Measurements from ENCODE around the gene SBF2.

Gene SBF2

DNA sequence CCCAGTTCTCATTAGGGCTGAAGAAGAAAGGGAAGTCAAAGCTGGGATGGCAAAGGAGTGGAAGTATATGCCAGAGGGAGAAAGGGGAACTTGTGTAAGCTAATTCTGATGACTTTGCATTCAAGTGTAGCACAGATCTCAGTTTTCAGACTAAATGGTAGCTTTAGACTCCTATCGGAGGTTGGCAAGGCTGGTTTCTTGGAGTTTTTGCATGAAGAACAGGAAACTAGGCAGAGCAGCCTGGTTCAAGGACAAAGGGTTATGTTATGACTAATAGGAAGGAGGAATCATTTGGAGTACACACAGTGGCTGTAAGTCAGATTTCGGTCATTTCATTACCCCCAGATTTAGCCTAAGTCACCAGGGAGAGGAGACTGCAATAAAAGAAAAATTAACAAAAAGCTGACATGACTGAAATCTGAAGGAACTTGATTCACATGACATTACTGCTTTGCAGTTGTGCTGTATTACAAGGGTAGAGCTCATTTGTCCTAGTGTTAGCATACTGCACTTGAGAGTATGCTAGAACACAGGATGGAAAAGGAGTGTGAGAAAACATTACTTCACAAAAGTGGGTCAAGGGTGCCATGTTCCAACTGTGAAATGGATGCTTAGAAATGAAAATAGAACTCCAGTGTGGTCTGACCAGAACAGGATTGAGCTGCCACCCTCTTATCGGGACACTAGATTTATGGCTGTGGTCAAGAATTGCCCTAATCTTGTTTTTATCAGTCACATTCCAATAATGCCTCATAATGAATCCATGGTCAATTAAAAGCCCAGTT, 34.5 kb upstream of the SBF2 start:
- no peaks in the 10 kb centered on the region for H3K4me1 ChIP-seq (ENCODE audit: insufficient read depth, low read length)
- no peak overlapping the region for H2AFZ ChIP-seq (ENCODE audit: low read depth, low read length)
- H3K36me3 ChIP-seq (ENCODE audit: insufficient read depth, low read length): no peaks in the 10 kb centered on the region
- H4K20me1 ChIP-seq (ENCODE audit: insufficient read depth, low read length): no peaks in the 10 kb centered on the region
- no peak overlapping the region for H3K27ac ChIP-seq (ENCODE audit: low read length)
- ATAC-seq (ENCODE audit: insufficient read depth, low read depth) (no peak), DNase-seq (no peak)
- H3K9me3 ChIP-seq (ENCODE audit: insufficient read depth, low read length, severe bottlenecking): no peaks in the 10 kb centered on the region
- H3K79me2 ChIP-seq (ENCODE audit: insufficient read depth, low read length): no peaks in the 10 kb centered on the region
- TF ChIP-seq, protein P1, sequence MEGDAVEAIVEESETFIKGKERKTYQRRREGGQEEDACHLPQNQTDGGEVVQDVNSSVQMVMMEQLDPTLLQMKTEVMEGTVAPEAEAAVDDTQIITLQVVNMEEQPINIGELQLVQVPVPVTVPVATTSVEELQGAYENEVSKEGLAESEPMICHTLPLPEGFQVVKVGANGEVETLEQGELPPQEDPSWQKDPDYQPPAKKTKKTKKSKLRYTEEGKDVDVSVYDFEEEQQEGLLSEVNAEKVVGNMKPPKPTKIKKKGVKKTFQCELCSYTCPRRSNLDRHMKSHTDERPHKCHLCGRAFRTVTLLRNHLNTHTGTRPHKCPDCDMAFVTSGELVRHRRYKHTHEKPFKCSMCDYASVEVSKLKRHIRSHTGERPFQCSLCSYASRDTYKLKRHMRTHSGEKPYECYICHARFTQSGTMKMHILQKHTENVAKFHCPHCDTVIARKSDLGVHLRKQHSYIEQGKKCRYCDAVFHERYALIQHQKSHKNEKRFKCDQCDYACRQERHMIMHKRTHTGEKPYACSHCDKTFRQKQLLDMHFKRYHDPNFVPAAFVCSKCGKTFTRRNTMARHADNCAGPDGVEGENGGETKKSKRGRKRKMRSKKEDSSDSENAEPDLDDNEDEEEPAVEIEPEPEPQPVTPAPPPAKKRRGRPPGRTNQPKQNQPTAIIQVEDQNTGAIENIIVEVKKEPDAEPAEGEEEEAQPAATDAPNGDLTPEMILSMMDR (IDR thresholded peaks at IDR 0.05; ENCODE audit: borderline replicate concordance, extremely low read depth, low read length, poor library complexity, severe bottlenecking): no peak
- TF ChIP-seq EZH2 (IDR thresholded peaks at IDR 0.05; ENCODE audit: borderline replicate concordance, low read depth, low read length, severe bottlenecking): no peak
- H3K4me3 ChIP-seq (ENCODE audit: low read depth in 1 of 2, low read length in 2 of 2): no peak overlapping the region
- H3K27me3 ChIP-seq (ENCODE audit: insufficient read depth, low read length, poor library complexity): peaks cover 29% of the 10 kb centered on the region
- no peak overlapping the region for H3K4me2 ChIP-seq (ENCODE audit: insufficient read depth, low read length)
- no peak overlapping the region for H3K9ac ChIP-seq (ENCODE audit: low read depth, low read length)

DNA sequence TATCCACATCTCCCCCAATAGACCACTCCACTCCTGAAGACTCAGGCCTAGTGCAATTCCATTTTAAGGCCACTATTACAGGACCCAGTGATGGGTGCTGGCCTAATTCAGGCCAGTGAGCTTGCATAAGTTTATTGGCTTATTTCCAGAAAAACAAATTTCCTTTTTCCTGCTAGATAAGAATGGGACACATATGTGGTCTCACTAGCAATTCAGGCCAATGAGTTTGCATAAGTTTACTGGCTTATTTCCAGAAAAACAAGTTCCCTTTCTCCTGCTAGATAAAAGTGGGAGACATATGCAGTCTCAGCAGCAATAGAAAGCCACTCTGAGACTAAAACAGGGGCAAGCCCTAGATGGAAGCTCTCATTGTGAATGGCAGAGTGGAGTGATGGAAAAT, 33.2 kb upstream of the SBF2 start:
- no peak overlapping the region for H3K27ac ChIP-seq (ENCODE audit: low read length)

DNA sequence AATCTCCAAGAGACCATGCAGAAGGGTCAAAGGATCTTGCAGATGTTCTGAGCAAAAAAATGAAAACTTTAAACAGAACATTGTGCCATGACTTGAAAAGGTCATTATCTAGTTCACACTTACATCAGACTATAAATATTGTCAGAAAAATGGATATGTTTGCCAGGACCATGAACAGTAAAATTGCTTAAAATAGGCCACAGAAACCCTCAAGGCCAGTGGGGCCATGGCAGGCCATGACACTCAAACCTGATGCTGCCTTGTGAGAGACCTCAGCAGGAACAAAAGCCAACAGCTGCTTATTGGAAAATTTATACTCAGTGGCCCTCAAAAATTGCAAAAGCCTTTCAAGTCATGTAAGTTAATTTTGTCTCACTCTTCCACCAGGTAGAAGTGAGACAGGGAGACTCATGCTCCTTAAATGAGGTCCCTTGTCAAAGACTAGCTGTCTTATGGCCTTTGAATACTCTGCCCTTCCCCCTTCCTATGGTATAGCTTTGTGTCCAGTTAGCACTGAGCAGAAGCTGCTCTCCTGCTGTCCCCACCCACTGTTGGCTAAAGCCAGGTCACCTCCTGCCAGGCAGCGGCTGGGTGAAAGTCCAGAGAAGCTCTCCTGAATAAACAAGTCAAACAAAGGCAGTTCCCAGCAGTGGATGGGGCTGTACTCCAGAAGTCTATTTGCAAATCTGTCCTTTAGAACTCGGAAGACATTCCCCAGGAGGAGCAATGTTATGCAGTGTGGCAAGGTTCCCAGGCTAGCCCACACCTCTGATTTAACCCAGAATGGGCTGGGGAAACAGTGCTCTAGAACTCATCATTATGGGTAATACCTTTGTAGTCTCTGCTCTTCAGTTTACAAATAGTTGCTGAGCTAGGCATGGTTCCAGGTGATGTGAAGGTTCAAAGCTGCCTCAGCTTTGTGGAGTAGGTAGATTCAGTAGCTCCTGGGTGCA, 32.3 kb upstream of the SBF2 start:
- Histone ChIP-seq H4K20me1 (ENCODE audit: insufficient read depth, low read length) (no peaks in the 10 kb centered on the region), H3K9me3 (ENCODE audit: insufficient read depth, low read length, severe bottlenecking) (no peaks in the 10 kb centered on the region), H3K79me2 (ENCODE audit: insufficient read depth, low read length) (no peaks in the 10 kb centered on the region), H3K9ac (ENCODE audit: low read depth, low read length) (no peak overlapping the region), H3K36me3 (ENCODE audit: insufficient read depth, low read length) (no peaks in the 10 kb centered on the region), H3K4me1 (ENCODE audit: insufficient read depth, low read length) (peaks cover 8% of the 10 kb centered on the region), H3K27ac (ENCODE audit: low read length) (no peak overlapping the region), H3K27me3 (ENCODE audit: insufficient read depth, low read length, poor library complexity) (peaks cover 29% of the 10 kb centered on the region), H2AFZ (ENCODE audit: low read depth, low read length) (no peak overlapping the region), H3K4me3 (ENCODE audit: low read depth in 1 of 2, low read length in 2 of 2) (no peak overlapping the region), H3K4me2 (ENCODE audit: insufficient read depth, low read length) (no peak overlapping the region)
- DNase-seq: no peak
- no peak for TF ChIP-seq EZH2 (IDR thresholded peaks at IDR 0.05; ENCODE audit: borderline replicate concordance, low read depth, low read length, severe bottlenecking)
- TF ChIP-seq, protein P1 (IDR thresholded peaks at IDR 0.05; ENCODE audit: borderline replicate concordance, extremely low read depth, low read length, poor library complexity, severe bottlenecking): no peak
- ATAC-seq (ENCODE audit: insufficient read depth, low read depth): no peak

More for the DNA sequence above, 33.2 kb upstream of the SBF2 start:
- TF ChIP-seq, protein P1 (IDR thresholded peaks at IDR 0.05; ENCODE audit: borderline replicate concordance, extremely low read depth, low read length, poor library complexity, severe bottlenecking): no peak
- TF ChIP-seq EZH2 (IDR thresholded peaks at IDR 0.05; ENCODE audit: borderline replicate concordance, low read depth, low read length, severe bottlenecking): no peak
- peaks cover 29% of the 10 kb centered on the region for H3K27me3 ChIP-seq (ENCODE audit: insufficient read depth, low read length, poor library complexity)
- no peak for DNase-seq
- H3K4me2 ChIP-seq (ENCODE audit: insufficient read depth, low read length): no peak overlapping the region
- no peak overlapping the region for H3K4me3 ChIP-seq (ENCODE audit: low read depth in 1 of 2, low read length in 2 of 2)
- H4K20me1 ChIP-seq (ENCODE audit: insufficient read depth, low read length): no peaks in the 10 kb centered on the region
- H3K36me3 ChIP-seq (ENCODE audit: insufficient read depth, low read length): no peaks in the 10 kb centered on the region
- no peak overlapping the region for H3K9ac ChIP-seq (ENCODE audit: low read depth, low read length)
- no peaks in the 10 kb centered on the region for H3K79me2 ChIP-seq (ENCODE audit: insufficient read depth, low read length)
- no peak for ATAC-seq (ENCODE audit: insufficient read depth, low read depth)
- peaks cover 8% of the 10 kb centered on the region for H3K4me1 ChIP-seq (ENCODE audit: insufficient read depth, low read length)
- no peak overlapping the region for H2AFZ ChIP-seq (ENCODE audit: low read depth, low read length)
- H3K9me3 ChIP-seq (ENCODE audit: insufficient read depth, low read length, severe bottlenecking): no peaks in the 10 kb centered on the region
